Stimulated activated naive CD8-positive, alpha-beta T cell treated with anti-CD3 and anti-CD28 coated beads, Interleukin-15, Interleukin-2, amounts not matched to agents 100 ng/mL and 50 ng/mL, for 24 hours (primary cell): ENCODE data around the gene IFIT3.
"Not testable (repeated sequence)": the region's sequence is repeated elsewhere in the genome, so short reads cannot be mapped to it uniquely, and the experiment has no call there.

Experiments
- H3K27ac Mint-ChIP-seq: one replicate; pipeline ENCODE4 v1.8.0; 2021; ENCODE audit warnings: mild to moderate bottlenecking, mixed read lengths
- H3K27me3 Mint-ChIP-seq: one replicate; pipeline ENCODE4 v1.8.0; 2021; ENCODE audit warnings: mixed read lengths
- H3K36me3 Mint-ChIP-seq: one replicate; pipeline ENCODE4 v1.8.0; 2021; ENCODE audit warnings: low read depth, mixed read lengths
- H3K4me1 Mint-ChIP-seq: one replicate; pipeline ENCODE4 v1.8.0; 2021; ENCODE audit warnings: low read depth, mixed read lengths
- H3K4me3 Mint-ChIP-seq: one replicate; pipeline ENCODE4 v1.8.0; 2021; ENCODE audit warnings: mild to moderate bottlenecking, mixed read lengths
- H3K9me3 Mint-ChIP-seq: one replicate; pipeline ENCODE4 v1.8.0; 2021; ENCODE audit warnings: mixed read lengths

Gene IFIT3

GRCh38 chr10:89337484-89337883 lies 9.7 kb downstream of the IFIT3 start:
- Mint-ChIP-seq H3K27ac (no peak overlapping the region), H3K36me3 (peaks cover 14% of the 10 kb centered on the region), H3K27me3 (peaks cover 6% of the 10 kb centered on the region), H3K9me3 (no peaks in the 10 kb centered on the region), H3K4me3 (no peak overlapping the region), H3K4me1 (peaks cover 43% of the 10 kb centered on the region)

DNA sequence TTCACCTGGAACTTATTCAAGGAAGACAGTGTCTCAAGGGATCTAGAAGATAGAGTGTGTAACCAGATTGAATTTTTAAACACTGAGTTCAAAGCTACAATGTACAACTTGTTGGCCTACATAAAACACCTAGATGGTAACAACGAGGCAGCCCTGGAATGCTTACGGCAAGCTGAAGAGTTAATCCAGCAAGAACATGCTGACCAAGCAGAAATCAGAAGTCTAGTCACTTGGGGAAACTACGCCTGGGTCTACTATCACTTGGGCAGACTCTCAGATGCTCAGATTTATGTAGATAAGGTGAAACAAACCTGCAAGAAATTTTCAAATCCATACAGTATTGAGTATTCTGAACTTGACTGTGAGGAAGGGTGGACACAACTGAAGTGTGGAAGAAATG lies 10.9 kb downstream of the IFIT3 start:
- H3K36me3 Mint-ChIP-seq, result peaks cover 14% of the 10 kb centered on the region
- peaks cover 13% of the 10 kb centered on the region for H3K27me3 Mint-ChIP-seq
- H3K27ac Mint-ChIP-seq, result no peak overlapping the region
- no peak overlapping the region for H3K4me3 Mint-ChIP-seq
- peaks cover 31% of the 10 kb centered on the region for H3K4me1 Mint-ChIP-seq
- H3K9me3 Mint-ChIP-seq, result no peaks in the 10 kb centered on the region

- peaks cover 14% of the 10 kb centered on the region for H3K36me3 Mint-ChIP-seq
- no peak overlapping the region for H3K4me3 Mint-ChIP-seq
- peaks cover 24% of the 10 kb centered on the region for H3K4me1 Mint-ChIP-seq
- no peaks in the 10 kb centered on the region for H3K9me3 Mint-ChIP-seq
- no peak overlapping the region for H3K27ac Mint-ChIP-seq
- peaks cover 13% of the 10 kb centered on the region for H3K27me3 Mint-ChIP-seq
These were observed 12.1 kb downstream of the IFIT3 start for GRCh38 chr10:89339875-89340274.

DNA sequence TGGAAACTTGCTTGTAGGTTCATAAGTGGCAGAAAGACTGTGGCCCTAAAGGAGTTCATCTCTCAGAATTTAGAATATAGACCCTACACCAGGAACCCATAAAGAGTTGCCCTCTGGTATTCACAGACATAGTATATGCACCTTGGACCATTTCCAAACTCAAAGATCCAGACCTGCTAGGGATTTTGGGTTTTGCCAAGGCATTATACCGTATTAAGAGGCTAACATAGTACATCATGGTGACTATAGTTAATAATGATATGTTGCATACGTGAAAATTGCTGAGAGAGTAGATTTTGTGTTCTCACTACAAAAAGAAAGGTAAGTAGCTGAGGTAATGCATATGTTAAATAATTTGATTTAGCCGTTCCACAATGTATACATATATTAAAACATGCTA lies 13.9 kb downstream of the IFIT3 start:
- Mint-ChIP-seq H3K27ac (no peak overlapping the region), H3K4me3 (no peak overlapping the region), H3K36me3 (peaks cover 14% of the 10 kb centered on the region), H3K4me1 (peaks cover 12% of the 10 kb centered on the region), H3K27me3 (peaks cover 10% of the 10 kb centered on the region), H3K9me3 (no peaks in the 10 kb centered on the region)

GRCh38 chr10:89342206-89342958 lies 14.6 kb downstream of the IFIT3 start:
- peaks cover 10% of the 10 kb centered on the region for H3K27me3 Mint-ChIP-seq
- no peaks in the 10 kb centered on the region for H3K9me3 Mint-ChIP-seq
- peaks cover 14% of the 10 kb centered on the region for H3K36me3 Mint-ChIP-seq
- peaks cover 9% of the 10 kb centered on the region for H3K4me1 Mint-ChIP-seq
- no peak overlapping the region for H3K4me3 Mint-ChIP-seq
- no peak overlapping the region for H3K27ac Mint-ChIP-seq

DNA sequence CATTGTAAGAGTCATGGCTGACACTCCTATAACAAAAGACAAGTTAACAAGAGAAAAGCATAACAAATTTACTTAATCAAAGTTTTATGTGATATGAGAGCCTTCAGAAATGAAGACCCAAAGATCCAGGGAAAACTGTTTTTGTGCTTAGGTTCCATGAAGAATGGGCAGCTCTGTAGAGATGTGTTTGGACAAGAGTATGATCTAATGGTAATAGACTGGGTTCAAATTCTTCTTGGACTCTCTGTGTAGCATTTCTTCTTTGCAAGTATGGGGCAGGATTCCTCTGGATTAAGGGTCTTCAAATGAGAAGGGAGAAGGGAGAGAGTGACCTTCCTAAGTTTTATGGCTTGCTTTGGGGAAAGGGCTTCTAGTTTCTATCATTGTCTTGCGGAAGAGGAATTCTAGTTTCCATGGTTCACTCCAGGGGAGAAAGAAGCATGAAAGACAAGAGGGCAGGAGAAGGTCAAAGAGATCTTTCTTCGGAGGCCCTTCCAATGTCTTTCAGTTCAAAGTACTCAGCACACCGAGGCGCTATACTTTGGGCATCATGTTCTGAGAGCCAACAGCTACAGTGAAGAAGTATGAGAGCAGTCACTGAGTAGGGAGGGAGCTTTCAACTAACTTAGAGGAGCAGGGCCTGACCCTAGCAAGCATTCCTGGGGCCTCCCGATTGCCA lies 15.4 kb downstream of the IFIT3 start:
- Mint-ChIP-seq H3K27ac (no peak overlapping the region), H3K4me1 (peaks cover 9% of the 10 kb centered on the region), H3K9me3 (no peaks in the 10 kb centered on the region), H3K36me3 (peaks cover 14% of the 10 kb centered on the region), H3K4me3 (no peak overlapping the region), H3K27me3 (peaks cover 10% of the 10 kb centered on the region)

DNA sequence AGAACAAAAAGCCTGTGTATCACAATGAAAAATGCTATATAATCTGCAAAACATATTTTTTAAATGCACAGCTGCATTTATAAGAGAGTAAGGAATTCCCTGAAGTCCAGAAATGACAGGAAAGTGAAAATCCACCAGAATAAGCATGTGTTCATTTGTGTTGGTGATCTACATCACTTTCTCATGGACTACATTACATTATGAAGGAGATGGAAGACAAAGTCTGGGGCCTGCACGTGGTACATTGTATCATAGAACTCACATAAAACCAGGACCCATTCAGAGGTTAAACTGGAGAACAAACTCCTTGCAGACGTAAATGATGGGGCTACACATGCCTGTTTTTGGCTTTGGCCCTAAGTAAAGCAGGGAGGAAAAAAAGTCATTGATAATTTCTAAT lies 16.4 kb downstream of the IFIT3 start:
- peaks cover 15% of the 10 kb centered on the region for H3K4me1 Mint-ChIP-seq
- no peak overlapping the region for H3K4me3 Mint-ChIP-seq
- no peak overlapping the region for H3K27ac Mint-ChIP-seq
- H3K9me3 Mint-ChIP-seq, result no peaks in the 10 kb centered on the region
- peaks cover 5% of the 10 kb centered on the region for H3K36me3 Mint-ChIP-seq
- peaks cover 10% of the 10 kb centered on the region for H3K27me3 Mint-ChIP-seq

DNA sequence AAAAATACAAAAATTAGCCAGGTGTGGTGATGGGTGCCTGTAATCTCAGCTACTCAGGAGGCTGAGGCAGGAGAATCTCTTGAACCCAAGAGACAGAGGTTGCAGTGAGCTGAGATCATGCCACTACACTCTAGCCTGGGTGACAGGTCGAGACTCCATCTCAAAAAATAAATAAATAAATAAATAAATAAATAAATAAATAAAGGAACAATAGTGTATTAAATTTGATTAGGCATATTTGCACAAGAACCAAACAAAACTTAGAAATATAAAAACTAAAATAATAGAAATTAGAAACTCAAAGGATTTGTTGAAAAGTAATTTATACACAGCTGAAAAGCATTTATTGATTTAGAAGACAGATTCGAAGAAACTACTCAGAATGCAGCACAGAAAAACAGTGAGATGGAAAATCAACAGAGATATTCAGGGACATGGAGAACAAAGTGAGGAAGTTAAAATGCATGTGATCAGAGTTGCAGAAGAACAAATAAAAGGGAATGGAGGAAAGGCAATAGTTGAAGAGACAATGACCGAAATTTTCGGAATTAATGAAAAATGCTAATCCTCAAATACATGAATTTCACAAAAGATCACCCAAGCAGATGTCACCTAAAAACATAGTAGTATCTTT lies 17.7 kb downstream of the IFIT3 start:
- Mint-ChIP-seq H3K27me3 (peaks cover 13% of the 10 kb centered on the region), H3K4me3 (no peak overlapping the region), H3K27ac (no peak overlapping the region), H3K36me3 (no peaks in the 10 kb centered on the region), H3K4me1 (peaks cover 16% of the 10 kb centered on the region), H3K9me3 (no peaks in the 10 kb centered on the region)

- Mint-ChIP-seq H3K4me1 (peaks cover 27% of the 10 kb centered on the region), H3K9me3 (no peaks in the 10 kb centered on the region), H3K36me3 (no peaks in the 10 kb centered on the region), H3K27me3 (peaks cover 13% of the 10 kb centered on the region), H3K4me3 (no peak overlapping the region), H3K27ac (no peak overlapping the region)
These were observed 18.8 kb downstream of the IFIT3 start for GRCh38 chr10:89346405-89347254.

DNA sequence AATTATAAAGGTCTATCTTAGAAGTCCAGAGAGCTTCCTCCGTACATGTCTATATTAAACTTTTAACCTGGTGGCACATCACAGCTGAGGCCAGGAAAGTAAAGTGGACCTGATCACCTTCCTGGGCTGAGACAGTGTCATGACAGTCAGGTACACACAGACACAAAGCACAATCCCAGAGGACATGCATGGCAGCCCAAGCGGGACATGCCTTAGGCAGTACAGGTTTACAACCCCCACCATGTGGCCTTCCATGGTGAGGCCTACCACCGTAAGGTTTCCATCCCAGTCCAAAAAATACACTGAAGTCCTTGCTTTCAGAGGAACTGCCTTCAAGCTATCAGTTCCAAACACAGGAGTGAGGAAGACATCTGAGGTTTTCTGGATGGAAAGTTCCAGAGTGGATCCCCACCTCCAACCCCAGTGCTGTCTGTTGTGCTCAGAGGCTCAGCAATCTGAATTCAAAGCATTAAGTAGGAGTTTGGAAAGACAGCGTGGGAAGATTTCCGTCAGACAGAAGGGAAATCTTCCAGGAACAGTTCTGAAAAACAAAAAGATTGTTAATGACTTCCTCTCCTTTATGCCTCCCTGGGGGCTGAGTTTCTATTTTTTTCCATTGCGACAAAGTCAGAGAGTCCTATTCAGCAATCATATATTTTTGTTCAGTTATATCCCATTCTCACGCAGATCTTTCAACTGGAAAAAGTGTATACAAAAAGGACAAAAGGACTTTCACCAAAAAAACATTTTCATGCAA lies 20.1 kb downstream of the IFIT3 start:
- H3K27me3 Mint-ChIP-seq, result peaks cover 10% of the 10 kb centered on the region
- no peak overlapping the region for H3K27ac Mint-ChIP-seq
- peaks cover 35% of the 10 kb centered on the region for H3K4me1 Mint-ChIP-seq
- H3K4me3 Mint-ChIP-seq, result no peak overlapping the region
- no peaks in the 10 kb centered on the region for H3K9me3 Mint-ChIP-seq
- H3K36me3 Mint-ChIP-seq, result no peaks in the 10 kb centered on the region

DNA sequence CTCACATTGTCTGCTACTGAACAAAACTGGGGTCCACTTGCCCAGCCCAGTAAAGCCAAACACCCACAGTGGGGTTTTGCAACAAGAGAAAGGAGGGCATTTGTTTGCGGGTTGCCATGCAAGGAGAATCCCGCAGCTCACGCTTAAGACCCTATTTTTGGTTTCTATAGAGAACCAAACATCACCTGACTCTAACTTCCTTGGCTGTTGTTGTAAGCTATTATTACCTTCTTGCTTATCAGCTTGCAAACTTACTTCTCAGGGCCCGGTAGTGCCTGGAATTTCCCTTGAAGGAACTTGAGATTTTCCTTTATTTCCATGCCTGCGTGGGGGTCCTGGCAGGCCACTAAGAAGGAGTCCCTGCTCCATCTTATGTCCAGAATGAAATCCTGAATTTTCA lies 20.7 kb downstream of the IFIT3 start:
- no peaks in the 10 kb centered on the region for H3K9me3 Mint-ChIP-seq
- H3K4me3 Mint-ChIP-seq, result no peak overlapping the region
- H3K36me3 Mint-ChIP-seq, result no peaks in the 10 kb centered on the region
- no peak overlapping the region for H3K27ac Mint-ChIP-seq
- H3K27me3 Mint-ChIP-seq, result peaks cover 4% of the 10 kb centered on the region
- peaks cover 35% of the 10 kb centered on the region for H3K4me1 Mint-ChIP-seq

DNA sequence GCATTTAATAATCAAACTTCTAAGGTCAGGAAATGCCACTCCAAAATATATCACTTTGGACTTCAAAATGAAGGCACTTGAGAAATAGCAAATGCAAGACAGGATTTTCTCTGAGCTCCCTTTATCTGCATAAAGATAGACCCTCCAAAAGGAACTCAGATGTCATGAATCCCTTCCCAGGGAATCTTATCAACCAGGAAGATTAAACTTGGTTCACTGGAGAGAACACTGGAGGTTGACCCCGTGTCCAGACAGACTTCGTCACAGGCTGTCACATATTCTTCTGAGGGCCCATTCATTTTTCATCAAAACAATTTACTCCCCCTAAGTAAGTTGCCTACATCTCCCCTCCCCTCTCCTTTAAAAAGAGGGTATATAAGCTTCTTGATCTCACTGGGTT lies 21.2 kb downstream of the IFIT3 start:
- no peak overlapping the region for H3K27ac Mint-ChIP-seq
- peaks cover 35% of the 10 kb centered on the region for H3K4me1 Mint-ChIP-seq
- no peaks in the 10 kb centered on the region for H3K9me3 Mint-ChIP-seq
- peaks cover 6% of the 10 kb centered on the region for H3K27me3 Mint-ChIP-seq
- H3K36me3 Mint-ChIP-seq, result no peaks in the 10 kb centered on the region
- H3K4me3 Mint-ChIP-seq, result no peak overlapping the region

GRCh38 chr10:89350631-89351315 lies 23.0 kb downstream of the IFIT3 start:
- H3K27me3 Mint-ChIP-seq, H3K27ac Mint-ChIP-seq, H3K4me3 Mint-ChIP-seq, H3K36me3 Mint-ChIP-seq, H3K9me3 Mint-ChIP-seq: not testable (repeated sequence)
- H3K4me1 Mint-ChIP-seq, result peaks cover 35% of the 10 kb centered on the region

DNA sequence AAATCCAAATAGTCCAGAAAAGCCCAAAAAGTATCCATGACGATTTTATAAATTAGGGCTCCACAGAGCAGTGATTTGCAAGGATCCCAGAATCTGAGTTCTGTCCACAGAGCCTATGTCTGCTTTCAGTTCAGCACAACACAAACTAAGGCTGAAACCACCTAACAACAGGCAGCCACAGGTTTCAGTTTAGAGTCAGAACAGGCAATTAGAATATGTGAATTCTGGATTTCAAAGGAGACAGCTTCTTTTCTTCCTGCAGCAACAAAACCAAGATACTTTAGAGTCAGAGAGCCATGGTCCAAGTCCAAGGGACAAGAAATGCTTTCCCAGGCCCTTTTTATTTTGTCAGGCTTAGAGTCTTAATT lies 23.6 kb downstream of the IFIT3 start:
- Mint-ChIP-seq H3K36me3 (no peaks in the 10 kb centered on the region), H3K4me3 (no peak overlapping the region), H3K27ac (no peak overlapping the region), H3K4me1 (peaks cover 35% of the 10 kb centered on the region), H3K9me3 (no peaks in the 10 kb centered on the region), H3K27me3 (peaks cover 6% of the 10 kb centered on the region)
